PC-9 (cell line): ENCODE results near the gene NEUROG2. TPM values are rescaled to one million over a fixed set of nuclear protein-coding genes. Genes with fewer than 3 reads are reported as not detected.

Experiments used
- BruUV-seq: library from RNA; stranded (reverse); fragments of 400-500 nt; replicated peaks from 2 replicates; lab custom pipeline; 2021; lab: Mats Ljungman, UMichigan
- CTCF ChIA-PET: fragments of 300-600 bp; sonication (Branson Sonifier 250); formaldehyde crosslinking; loops from one replicate; lab custom pipeline; 2022; ENCODE audit warnings: antibody characterized with exemption; lab: Charles Lee
- POLR2A ChIA-PET: fragments of 300-600 bp; sonication (Branson Sonifier 250); formaldehyde crosslinking; loops from one replicate; lab custom pipeline; 2022; ENCODE audit warnings: antibody characterized with exemption; ENCODE audit not compliant: unreplicated experiment; lab: Charles Lee
- DNase-seq, 2 experiments: peaks; one replicate each; pipeline versions ENCODE4 v3.0.0 to v3.0.0-alpha.2; 2015 to 2022; ENCODE audit warnings: mixed read lengths in 1 of 2
- H2AFZ ChIP-seq: fragments of 200-600 bp; sonication (generic); 2 replicates; pipeline ENCODE4 v1.8.1; 2017; ENCODE audit warnings: antibody characterized with exemption
- H3F3A ChIP-seq: fragments of 200-600 bp; sonication (generic); 2 replicates; pipeline ENCODE4 v1.8.1; 2017; ENCODE audit warnings: antibody characterized with exemption, mild to moderate bottlenecking, low read depth; ENCODE audit not compliant: insufficient read depth
- H3K27ac ChIP-seq: fragments of 200-600 bp; sonication (generic); 2 replicates; pipeline ENCODE4 v1.6.1; 2016; ENCODE audit warnings: mixed run types
- H3K27me3 ChIP-seq: fragments of 200-600 bp; sonication (generic); 2 replicates; pipeline ENCODE4 v1.6.1; 2016; ENCODE audit warnings: low read depth, mixed run types; ENCODE audit not compliant: insufficient read depth
- H3K36me3 ChIP-seq: fragments of 200-600 bp; sonication (generic); 2 replicates; pipeline ENCODE4 v1.6.1; 2016; ENCODE audit warnings: low read depth, mixed run types
- H3K4me1 ChIP-seq: fragments of 200-600 bp; sonication (generic); replicated peaks from 2 replicates; pipeline ENCODE4 v1.6.1; 2016; ENCODE audit warnings: mixed run types; ENCODE audit not compliant: insufficient read depth
- H3K4me2 ChIP-seq: fragments of 200-600 bp; sonication (generic); 2 replicates; pipeline ENCODE4 v1.6.1; 2017; ENCODE audit warnings: mixed run types
- H3K4me3 ChIP-seq: fragments of 200-600 bp; sonication (generic); 2 replicates; pipeline ENCODE4 v1.6.1; 2016; ENCODE audit warnings: mixed run types
- H3K79me2 ChIP-seq: fragments of 200-600 bp; sonication (generic); 2 replicates; pipeline ENCODE4 v1.6.1; 2017; ENCODE audit warnings: low read depth, mixed run types
- H3K9me2 ChIP-seq: fragments of 200-600 bp; sonication (generic); 2 replicates; pipeline ENCODE4 v1.8.1; 2017; ENCODE audit warnings: mild to moderate bottlenecking; ENCODE audit not compliant: insufficient read depth
- H3K9me3 ChIP-seq: fragments of 200-600 bp; sonication (generic); 2 replicates; pipeline ENCODE4 v1.8.1; 2016; ENCODE audit warnings: low read depth; ENCODE audit not compliant: insufficient read depth
- H4K20me1 ChIP-seq: fragments of 200-600 bp; sonication (generic); 2 replicates; pipeline ENCODE4 v1.8.1; 2017; ENCODE audit not compliant: insufficient read depth
- EZH2 ChIP-seq: fragments of 200-600 bp; sonication (generic); IDR thresholded peaks from 2 replicates; pipeline ENCODE4 v1.8.0; 2017; ENCODE audit warnings: antibody characterized with exemption, low read depth
- intact Hi-C: fragments of 100-400 bp; cut with micrococcal nuclease; formaldehyde crosslinking; loops from one replicate; pipeline ENCODE4 v1.10.0; 2022; ENCODE audit not compliant: unreplicated experiment
- total RNA-seq: library from RNA; stranded (reverse); gene quantifications from 2 replicates; pipeline ENCODE4 v1.2.3, GENCODE V29; 2021
- TF ChIP-seq, protein P1 (sequence below): fragments of 200-600 bp; sonication (generic); conservative IDR thresholded peaks from 2 replicates; pipeline ENCODE4 v1.6.1; 2017; ENCODE audit warnings: mixed run types, antibody characterized with exemption, mild to moderate bottlenecking, moderate library complexity

Gene NEUROG2
- total RNA-seq, 1 experiment from 2014 or later: not detected

DNA sequence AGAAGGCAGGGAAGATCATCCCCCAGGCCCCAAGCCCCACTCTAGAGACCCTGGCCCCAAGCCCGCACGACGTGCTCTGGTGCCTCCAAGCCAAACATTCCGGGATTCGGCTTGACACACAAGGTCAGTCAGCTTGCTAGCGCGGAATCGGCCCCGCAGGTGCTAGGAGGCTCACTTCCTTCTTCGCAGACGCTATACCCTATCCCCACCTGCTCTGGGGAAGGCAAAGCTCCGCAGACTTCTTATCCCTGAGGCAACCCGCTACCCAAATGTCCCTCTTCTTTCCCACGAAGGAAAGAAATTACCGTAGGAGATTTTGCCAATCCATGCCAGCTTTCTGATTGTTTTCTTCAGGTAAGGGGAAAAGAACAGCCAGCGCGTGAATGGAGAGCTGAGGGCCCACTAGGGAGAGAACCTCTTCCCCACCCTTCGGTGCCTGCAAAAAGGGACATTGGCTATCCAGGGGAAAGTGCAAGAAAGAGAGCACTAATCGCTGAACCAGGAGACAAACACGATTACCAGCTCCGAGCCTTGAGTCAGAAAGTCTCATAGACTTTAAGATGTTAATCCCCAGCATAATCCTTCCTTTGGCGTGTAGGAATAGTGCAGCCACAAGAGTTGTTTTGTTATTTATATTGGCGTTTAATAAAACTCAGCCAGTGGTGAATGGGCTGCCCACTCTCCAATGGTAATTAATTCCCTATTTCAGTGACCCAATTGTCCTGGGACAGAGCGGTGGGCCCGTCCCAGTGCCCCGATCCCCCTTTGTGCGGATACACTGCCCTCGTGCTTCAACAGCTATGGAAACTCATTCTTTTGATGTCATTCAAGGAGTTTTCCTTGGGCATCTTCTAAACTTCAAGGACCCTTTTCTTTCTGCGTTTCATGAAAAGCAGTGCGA, 5.4 kb upstream of the NEUROG2 start:
- CTCF ChIA-PET: interaction anchor here (0.6 kb wide), 2 partner anchors 106 to 225 kb away, joined by 3 to 4 read pairs; partner anchors contain the start of gene ALPK1
- H3K4me3 ChIP-seq: no peak overlapping the region
- H2AFZ ChIP-seq: no peak overlapping the region
- no peaks in the 10 kb centered on the region for H3K9me2 ChIP-seq
- intact Hi-C loops: loop anchor here (2.0 to 10.0 kb wide), 4 partner anchors 243 to 579 kb away; no protein-coding TSS in a partner anchor
- POLR2A ChIA-PET: no interaction called here
- TF ChIP-seq, protein P1, sequence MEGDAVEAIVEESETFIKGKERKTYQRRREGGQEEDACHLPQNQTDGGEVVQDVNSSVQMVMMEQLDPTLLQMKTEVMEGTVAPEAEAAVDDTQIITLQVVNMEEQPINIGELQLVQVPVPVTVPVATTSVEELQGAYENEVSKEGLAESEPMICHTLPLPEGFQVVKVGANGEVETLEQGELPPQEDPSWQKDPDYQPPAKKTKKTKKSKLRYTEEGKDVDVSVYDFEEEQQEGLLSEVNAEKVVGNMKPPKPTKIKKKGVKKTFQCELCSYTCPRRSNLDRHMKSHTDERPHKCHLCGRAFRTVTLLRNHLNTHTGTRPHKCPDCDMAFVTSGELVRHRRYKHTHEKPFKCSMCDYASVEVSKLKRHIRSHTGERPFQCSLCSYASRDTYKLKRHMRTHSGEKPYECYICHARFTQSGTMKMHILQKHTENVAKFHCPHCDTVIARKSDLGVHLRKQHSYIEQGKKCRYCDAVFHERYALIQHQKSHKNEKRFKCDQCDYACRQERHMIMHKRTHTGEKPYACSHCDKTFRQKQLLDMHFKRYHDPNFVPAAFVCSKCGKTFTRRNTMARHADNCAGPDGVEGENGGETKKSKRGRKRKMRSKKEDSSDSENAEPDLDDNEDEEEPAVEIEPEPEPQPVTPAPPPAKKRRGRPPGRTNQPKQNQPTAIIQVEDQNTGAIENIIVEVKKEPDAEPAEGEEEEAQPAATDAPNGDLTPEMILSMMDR: no peak
- TF ChIP-seq EZH2: no peak
- no peaks in the 10 kb centered on the region for H3K9me3 ChIP-seq
- peaks cover 22% of the 10 kb centered on the region; the same call in 1 of the 2 replicates for H3K27me3 ChIP-seq
- H3K4me2 ChIP-seq: no peak overlapping the region
- no peak for DNase-seq
- H3K36me3 ChIP-seq: no peaks in the 10 kb centered on the region
- H3K79me2 ChIP-seq: no peaks in the 10 kb centered on the region
- no TSS peak for BruUV-seq
- 0 out of 2 replicates have a peak, but pooled peaks cover 4% of the 10 kb centered on the region for H3K4me1 ChIP-seq
- no peak overlapping the region for H3K27ac ChIP-seq
- H3F3A ChIP-seq: no peaks in the 10 kb centered on the region
- no peaks in the 10 kb centered on the region for H4K20me1 ChIP-seq

DNA sequence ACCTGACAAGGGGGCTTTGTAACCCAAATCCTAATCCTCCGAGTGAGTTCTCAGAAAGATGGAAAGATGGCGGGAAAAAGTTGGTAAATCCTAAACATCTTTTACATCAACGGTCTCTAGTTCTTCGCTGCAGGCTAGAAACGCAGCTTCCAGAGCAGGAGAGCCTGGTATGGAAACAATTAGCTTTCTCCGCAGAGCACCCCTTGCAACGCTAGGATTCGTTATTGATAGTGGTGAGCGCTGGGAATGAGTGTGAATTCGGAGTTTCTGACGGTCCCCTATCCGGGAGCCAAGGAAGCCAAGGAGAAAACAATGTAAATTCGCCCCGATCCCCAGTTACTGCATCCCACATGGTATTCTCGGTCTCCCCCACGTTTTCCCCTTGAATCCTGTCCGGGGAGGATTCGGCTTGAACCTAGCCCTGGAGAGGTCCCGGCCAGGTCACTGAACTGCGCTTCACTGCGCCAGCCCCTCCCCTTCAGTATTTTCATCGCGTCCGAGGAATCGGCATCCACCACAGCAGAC, 4.7 kb upstream of the NEUROG2 start:
- TF ChIP-seq EZH2: no peak
- TF ChIP-seq, protein P1: no peak
- no peaks in the 10 kb centered on the region for H3K9me3 ChIP-seq
- intact Hi-C loops: loop anchor here (5.0 to 10.0 kb wide), 2 partner anchors 244 to 578 kb away; no protein-coding TSS in a partner anchor
- 0 out of 2 replicates have a peak, but pooled peaks cover 4% of the 10 kb centered on the region for H3K4me1 ChIP-seq
- H3K27me3 ChIP-seq: peaks cover 28% of the 10 kb centered on the region; the same call in 1 of the 2 replicates
- no peak overlapping the region for H3K4me3 ChIP-seq
- POLR2A ChIA-PET: no interaction called here
- no peak overlapping the region for H3K27ac ChIP-seq
- no TSS peak for BruUV-seq
- DNase-seq: no peak
- no peaks in the 10 kb centered on the region for H4K20me1 ChIP-seq
- CTCF ChIA-PET: no interaction called here
- H3K4me2 ChIP-seq: no peak overlapping the region
- no peaks in the 10 kb centered on the region for H3K36me3 ChIP-seq
- no peaks in the 10 kb centered on the region for H3K79me2 ChIP-seq
- H2AFZ ChIP-seq: no peak overlapping the region
- H3F3A ChIP-seq: no peaks in the 10 kb centered on the region
- H3K9me2 ChIP-seq: no peaks in the 10 kb centered on the region

DNA sequence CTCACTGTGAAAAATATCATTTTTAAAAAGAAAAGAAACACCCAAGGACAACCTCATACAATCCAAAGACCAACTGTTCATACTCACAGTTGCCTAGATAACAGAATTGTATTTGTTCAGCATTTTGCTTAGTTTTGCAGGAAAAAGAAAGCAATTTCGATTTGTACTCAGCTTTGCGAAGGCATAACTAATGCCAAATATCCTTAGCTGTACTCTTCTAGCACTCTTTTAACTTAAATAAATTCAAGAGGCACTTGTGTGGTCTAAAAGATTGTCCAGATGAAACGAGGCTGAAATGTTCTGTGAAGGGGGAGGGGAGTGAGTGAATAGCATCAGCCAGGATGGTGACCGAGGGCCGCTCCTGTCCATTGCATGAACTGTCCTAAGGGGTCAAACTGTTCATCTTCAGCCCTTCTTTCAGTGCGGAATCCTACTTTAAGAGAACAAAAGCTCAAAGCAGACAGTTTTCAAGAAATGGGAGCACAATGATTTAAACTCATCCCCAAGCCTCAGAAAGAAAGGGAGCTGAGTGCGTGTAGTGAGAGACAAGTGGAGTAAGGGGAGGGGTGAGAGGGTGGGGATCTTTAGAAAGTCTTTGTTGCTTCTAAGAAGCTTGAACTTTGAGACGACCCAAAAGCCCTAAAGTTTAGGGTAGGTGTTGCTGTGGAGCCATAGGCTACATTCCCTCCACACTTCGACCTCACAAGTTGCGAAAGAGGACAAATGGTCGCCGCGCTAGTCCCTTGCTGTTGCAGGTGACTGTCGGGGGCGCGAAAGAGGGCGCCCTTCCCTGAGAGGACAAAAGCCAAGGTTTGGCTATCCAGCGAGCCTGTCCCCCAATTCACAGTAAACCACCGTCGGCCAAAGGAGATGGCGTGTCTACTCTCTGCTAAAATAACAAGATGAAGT, 4.0 kb upstream of the NEUROG2 start:
- no peak overlapping the region for H3K4me3 ChIP-seq
- POLR2A ChIA-PET: no interaction called here
- H3K27me3 ChIP-seq: peaks cover 33% of the 10 kb centered on the region; the same call in 1 of the 2 replicates

More for the DNA sequence above, 4.0 kb upstream of the NEUROG2 start:
- Histone ChIP-seq H3K9me2 (no peaks in the 10 kb centered on the region), H3K79me2 (no peaks in the 10 kb centered on the region), H3K4me1 (0 out of 2 replicates have a peak, but pooled peaks cover 4% of the 10 kb centered on the region), H3K36me3 (no peaks in the 10 kb centered on the region), H4K20me1 (no peaks in the 10 kb centered on the region), H3K27ac (no peak overlapping the region), H3F3A (no peaks in the 10 kb centered on the region), H3K9me3 (no peaks in the 10 kb centered on the region), H2AFZ (no peak overlapping the region), H3K4me2 (no peak overlapping the region)
- intact Hi-C loops: loop anchor here (5.0 to 10.0 kb wide), 2 partner anchors 245 to 578 kb away; no protein-coding TSS in a partner anchor
- TF ChIP-seq, protein P1: no peak
- no peak for TF ChIP-seq EZH2
- CTCF ChIA-PET: no interaction called here
- BruUV-seq: no TSS peak
- DNase-seq: no peak
